Duodenal mucosa (tissue), 2 donors: Measurements from ENCODE around the gene TRABD2A.

Source experiments
- H3K27ac ChIP-seq: one replicate; pipeline ENCODE4 v1.7.0; 2013; ENCODE audit warnings: low read depth, low read length
- H3K27me3 ChIP-seq, 2 donors: one replicate each; pipeline ENCODE4 v1.7.0; 2013; ENCODE audit warnings: low read length in 2 of 2, control low read depth in 1 of 2; ENCODE audit not compliant: insufficient read depth in 2 of 2, control insufficient read depth in 1 of 2
- H3K36me3 ChIP-seq, 2 donors: one replicate each; pipeline ENCODE4 v1.7.0; 2013; ENCODE audit warnings: low read length in 2 of 2, control low read depth in 1 of 2; ENCODE audit not compliant: insufficient read depth in 2 of 2, control insufficient read depth in 1 of 2
- H3K4me1 ChIP-seq, 2 donors: one replicate each; pipeline ENCODE4 v1.7.0; 2013; ENCODE audit warnings: low read length in 2 of 2, control low read depth in 1 of 2; ENCODE audit not compliant: insufficient read depth in 2 of 2, control insufficient read depth in 1 of 2
- H3K4me3 ChIP-seq, 2 donors: one replicate each; pipeline ENCODE4 v1.7.0; 2013; ENCODE audit warnings: low read length in 2 of 2, low read depth in 1 of 2
- H3K9ac ChIP-seq, 2 donors: one replicate each; pipeline ENCODE4 v1.7.0; 2013; ENCODE audit warnings: low read length in 2 of 2, low read depth in 1 of 2
- H3K9me3 ChIP-seq, 2 donors: one replicate each; pipeline ENCODE4 v1.7.0; 2013; ENCODE audit warnings: low read length in 2 of 2, control low read depth in 1 of 2; ENCODE audit not compliant: control insufficient read depth in 1 of 2

Gene TRABD2A

DNA sequence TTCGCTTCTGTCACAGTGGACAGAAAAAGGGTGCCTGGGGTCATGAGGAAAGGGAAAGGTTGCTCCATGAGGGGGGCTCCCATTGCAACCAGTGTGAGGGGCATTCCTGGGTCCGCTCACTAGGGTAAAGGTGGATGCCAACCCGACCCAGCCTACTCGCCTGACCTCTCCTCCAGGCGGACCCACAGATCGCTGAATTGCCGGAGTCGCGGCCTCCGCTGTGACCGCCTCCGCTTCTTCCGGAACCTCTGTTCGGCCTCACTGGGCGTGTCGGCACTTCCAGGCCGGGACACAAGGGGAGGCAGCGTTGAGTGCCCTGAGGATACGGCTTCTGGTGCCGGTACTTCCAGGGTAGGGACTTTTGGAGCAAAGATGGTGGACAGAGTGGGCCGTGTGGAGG lies 57.1 kb downstream of the TRABD2A start:
- Histone ChIP-seq H3K4me1 (no peaks in the 10 kb centered on the region), H3K4me3 (no peak overlapping the region), H3K27me3 (no peaks in the 10 kb centered on the region), H3K27ac (no peak overlapping the region), H3K36me3 (no peaks in the 10 kb centered on the region), H3K9me3 (no peaks in the 10 kb centered on the region), H3K9ac (no peak overlapping the region)

DNA sequence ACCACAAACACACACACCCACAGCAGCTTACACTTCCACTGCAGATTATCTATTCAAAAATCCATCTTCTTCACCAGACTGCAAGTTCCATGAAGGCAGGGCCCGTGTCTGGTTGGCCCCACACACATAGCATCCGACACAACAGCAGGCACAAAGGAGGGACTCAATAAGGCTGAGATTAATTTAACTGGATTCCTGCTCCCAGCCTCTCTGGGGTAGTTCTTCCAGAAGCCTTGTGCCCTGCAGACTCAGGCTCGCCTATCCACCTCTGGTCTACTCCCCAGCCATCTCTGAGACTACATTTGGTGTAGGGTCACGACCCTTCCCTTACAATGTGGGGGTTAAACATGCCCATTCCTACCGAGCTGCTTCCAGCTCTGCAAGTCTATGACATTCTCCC lies 57.7 kb downstream of the TRABD2A start:
- Histone ChIP-seq H3K4me1 (no peaks in the 10 kb centered on the region), H3K36me3 (no peaks in the 10 kb centered on the region), H3K27ac (no peak overlapping the region), H3K9me3 (no peaks in the 10 kb centered on the region), H3K27me3 (no peaks in the 10 kb centered on the region), H3K4me3 (no peak overlapping the region), H3K9ac (no peak overlapping the region)

DNA sequence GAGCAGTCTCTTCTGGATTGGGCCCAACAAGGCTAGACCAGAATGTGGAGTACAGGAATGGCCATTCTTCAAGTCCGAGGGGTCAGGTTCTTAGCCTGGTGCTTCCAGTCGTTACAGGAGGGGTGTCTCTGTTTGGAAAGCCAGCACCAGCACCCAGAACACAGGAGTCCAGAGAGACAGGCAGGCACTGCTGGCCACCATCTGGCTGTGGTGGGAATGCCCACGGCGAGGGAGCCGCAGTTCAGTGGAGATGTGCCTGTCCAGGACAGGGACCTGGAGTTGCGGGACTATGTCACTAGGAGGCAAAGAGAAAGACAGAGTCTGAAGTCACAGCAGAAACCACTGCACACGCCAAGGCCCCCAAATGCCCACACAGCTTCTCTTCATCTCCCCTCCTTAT lies 59.1 kb downstream of the TRABD2A start:
- Histone ChIP-seq H3K27ac (no peak overlapping the region), H3K9ac (no peak overlapping the region), H3K36me3 (no peaks in the 10 kb centered on the region), H3K9me3 (no peaks in the 10 kb centered on the region), H3K4me3 (no peak overlapping the region), H3K27me3 (no peaks in the 10 kb centered on the region), H3K4me1 (no peaks in the 10 kb centered on the region)

DNA sequence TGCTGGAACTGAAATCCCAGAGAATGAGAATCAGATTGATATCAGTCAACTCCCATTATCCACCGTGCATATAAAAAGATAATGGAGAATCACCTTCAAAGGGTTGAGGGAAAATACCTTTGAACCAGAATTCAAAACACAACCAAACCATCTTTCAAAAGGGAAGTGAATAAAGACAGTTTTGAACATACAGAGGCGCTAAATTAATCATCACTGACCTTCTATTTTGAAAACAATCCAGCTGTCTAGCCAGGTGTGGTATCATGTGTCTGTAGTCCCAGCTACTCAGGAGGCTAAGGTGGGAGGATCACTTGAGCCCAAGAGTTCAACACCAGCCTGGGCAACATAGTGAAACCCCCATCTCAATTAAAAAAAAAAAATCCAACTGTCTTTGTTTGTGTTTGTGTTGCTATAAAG lies 63.6 kb downstream of the TRABD2A start:
- Histone ChIP-seq H3K9ac (no peak overlapping the region), H3K27me3 (no peaks in the 10 kb centered on the region), H3K4me1 (no peaks in the 10 kb centered on the region), H3K9me3 (no peaks in the 10 kb centered on the region), H3K27ac (no peak overlapping the region), H3K36me3 (no peaks in the 10 kb centered on the region), H3K4me3 (no peak overlapping the region)

DNA sequence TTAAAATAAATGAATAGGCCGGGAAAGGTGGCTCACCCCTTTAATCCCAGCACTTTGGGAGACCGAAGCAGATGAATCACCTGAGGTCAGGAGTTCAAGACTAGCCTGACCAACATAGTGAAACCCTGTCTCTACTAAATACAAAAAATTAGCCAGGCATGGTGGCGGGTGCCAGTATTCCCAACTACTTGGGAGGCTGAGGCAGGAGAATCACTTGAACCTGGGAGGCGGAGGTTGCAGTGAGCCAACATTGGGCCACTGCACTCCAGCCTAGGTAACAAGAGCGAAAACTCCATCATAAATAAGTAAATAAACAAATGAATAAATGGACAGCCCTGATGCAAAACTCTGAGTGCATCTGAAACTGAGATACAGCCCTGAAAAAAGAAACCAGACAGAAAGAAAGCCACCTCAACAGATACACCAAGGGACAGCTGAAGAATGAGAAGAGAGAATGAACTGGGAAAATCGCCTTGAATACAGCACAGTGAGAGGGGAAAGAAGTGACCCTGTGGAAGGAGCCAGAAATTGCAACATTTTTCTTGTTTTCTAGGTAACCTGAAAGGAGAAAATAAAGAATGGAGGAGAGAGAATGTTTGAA lies 64.4 kb downstream of the TRABD2A start:
- Histone ChIP-seq H3K27ac (no peak overlapping the region), H3K4me1 (no peaks in the 10 kb centered on the region), H3K27me3 (no peaks in the 10 kb centered on the region), H3K36me3 (no peaks in the 10 kb centered on the region), H3K4me3 (no peak overlapping the region), H3K9me3 (no peaks in the 10 kb centered on the region), H3K9ac (no peak overlapping the region)

DNA sequence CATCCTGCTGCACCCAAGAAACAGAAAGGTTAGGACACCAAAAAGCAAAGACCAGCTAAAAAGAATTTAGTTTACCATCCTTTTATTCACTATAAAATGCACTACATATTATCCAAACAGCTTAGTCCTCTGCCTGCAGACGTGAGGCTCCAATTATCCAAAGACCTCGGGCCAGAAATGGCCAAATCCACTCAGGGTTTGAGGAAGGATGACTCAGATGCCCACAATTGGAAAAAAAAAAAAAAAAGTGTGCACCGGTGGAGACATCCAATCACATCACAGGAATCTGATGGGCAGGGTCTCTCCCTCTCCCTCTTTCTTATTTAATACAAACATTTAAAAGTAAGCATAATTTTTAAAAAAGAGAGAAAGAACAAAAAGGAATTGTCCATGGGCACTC lies 65.7 kb downstream of the TRABD2A start:
- no peaks in the 10 kb centered on the region for H3K4me1 ChIP-seq

DNA sequence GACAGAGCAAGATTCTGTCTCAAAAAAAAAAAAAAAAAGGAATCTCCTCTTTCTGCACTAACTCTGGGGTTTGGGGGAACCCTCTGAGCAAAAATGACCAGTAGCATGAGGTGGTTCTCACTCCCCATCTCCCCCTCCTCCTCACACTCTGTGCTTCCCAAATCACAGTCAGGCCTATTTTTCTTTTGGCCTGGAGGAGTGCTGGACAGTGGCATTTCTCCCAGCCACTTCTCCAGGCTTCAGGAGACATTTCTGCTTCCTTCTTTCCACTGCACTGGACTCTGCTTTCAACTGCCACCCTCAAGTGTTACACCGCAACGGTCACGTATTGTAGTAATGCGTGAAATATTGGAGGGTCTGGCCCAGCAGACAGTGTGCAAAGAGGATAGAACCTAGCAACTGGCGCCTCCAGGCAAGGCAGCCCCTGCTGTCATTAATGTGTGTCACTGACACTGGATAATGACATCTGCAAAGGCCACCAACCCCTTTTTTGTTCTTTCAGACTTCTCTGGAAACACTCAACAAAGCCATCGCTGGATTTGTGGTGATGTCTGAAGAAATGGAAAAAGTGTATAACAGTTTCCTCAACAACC lies 68.9 kb downstream of the TRABD2A start:
- no peak overlapping the region for H3K9ac ChIP-seq
- no peaks in the 10 kb centered on the region for H3K36me3 ChIP-seq
- no peaks in the 10 kb centered on the region for H3K9me3 ChIP-seq
- no peak overlapping the region for H3K27ac ChIP-seq
- H3K27me3 ChIP-seq = no peaks in the 10 kb centered on the region
- peaks cover 0 to 6% of the 10 kb centered on the region in 2 donors for H3K4me1 ChIP-seq
- H3K4me3 ChIP-seq = no peak overlapping the region

More for the DNA sequence above, 65.7 kb downstream of the TRABD2A start:
- no peak overlapping the region for H3K27ac ChIP-seq
- no peaks in the 10 kb centered on the region for H3K36me3 ChIP-seq
- H3K9ac ChIP-seq = no peak overlapping the region
- H3K27me3 ChIP-seq = no peaks in the 10 kb centered on the region
- H3K9me3 ChIP-seq = no peaks in the 10 kb centered on the region
- no peak overlapping the region for H3K4me3 ChIP-seq

DNA sequence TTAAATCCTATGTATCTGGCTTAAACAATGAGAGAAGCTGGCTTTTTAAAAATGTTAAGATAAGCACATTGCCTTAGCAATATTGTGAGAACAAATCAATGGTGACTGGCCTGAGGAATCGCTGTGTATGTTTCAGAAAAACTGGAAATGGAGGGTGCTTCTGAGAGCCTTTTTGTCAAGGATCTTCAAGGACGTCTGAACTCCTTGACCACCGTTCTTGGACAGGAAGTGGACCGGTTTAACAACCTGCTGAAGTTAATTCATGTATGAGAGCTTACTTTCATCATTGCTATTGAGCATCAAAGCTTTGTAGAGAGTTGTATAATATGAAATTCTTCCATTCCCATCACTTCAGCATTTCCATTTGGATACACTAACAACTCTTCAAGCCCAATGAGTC lies 72.6 kb downstream of the TRABD2A start:
- no peak overlapping the region for H3K9ac ChIP-seq
- H3K27ac ChIP-seq = no peak overlapping the region
- H3K36me3 ChIP-seq = no peaks in the 10 kb centered on the region
- H3K9me3 ChIP-seq = no peaks in the 10 kb centered on the region
- H3K4me3 ChIP-seq = no peak overlapping the region
- H3K27me3 ChIP-seq = no peaks in the 10 kb centered on the region
- peaks cover 0 to 6% of the 10 kb centered on the region in 2 donors for H3K4me1 ChIP-seq

DNA sequence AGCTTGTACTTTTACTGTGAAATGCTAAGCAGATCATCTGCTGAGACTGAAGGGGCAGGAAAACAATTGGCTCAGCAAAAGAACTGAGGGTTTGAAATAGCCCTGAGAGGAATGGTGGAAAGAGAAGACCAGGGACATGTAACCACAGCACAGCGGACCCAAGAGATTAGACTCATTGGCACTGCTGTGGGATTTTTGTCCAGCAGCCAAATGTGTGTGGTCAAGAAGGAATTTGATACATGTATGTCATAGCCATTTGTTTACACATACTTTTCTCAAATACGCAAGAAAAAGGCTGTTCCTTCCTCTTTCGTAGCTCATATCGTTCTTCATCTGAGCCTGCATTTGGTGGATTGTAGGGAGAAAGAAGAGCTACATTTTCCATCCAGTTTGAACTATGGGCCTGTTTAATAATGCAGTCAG lies 73.8 kb downstream of the TRABD2A start:
- Histone ChIP-seq H3K27ac (no peak overlapping the region), H3K9me3 (peaks cover 0 to 1% of the 10 kb centered on the region in 2 donors), H3K4me3 (no peak overlapping the region)

DNA sequence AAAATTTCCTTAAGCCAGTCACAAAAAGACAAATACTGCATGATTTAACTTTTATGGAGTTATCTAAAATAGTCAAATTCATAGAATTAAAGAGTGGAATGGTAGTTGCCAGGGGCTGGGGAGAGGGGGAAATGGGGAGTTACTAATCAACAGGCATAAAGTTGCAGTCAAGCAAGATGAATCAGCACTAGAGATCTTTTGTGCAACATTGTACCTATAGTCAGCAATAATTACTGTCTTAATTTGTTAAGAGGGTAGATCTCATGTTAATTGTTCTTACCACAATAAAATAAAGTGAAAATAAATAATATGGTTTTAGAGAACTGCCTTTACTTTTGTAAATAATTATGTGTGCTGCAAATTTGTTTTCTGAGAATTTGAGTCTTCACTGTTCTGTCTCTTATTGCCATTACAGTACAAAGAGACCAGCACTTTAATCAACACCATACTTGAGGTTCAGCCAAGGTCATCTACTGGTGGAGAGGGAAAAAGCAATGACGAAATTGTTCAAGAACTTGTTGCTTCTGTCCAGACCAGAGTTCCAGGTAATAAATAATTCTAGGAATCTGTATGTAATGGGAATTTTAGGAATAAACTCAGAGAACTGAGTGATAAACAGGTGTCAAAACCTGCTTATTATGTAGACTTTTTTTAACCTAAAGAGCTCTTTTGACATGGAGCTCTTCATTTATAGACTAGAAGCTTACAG lies 75.5 kb downstream of the TRABD2A start:
- H3K4me3 ChIP-seq = no peak overlapping the region
- no peaks in the 10 kb centered on the region for H3K36me3 ChIP-seq
- H3K27me3 ChIP-seq = no peaks in the 10 kb centered on the region
- H3K27ac ChIP-seq = no peak overlapping the region
- H3K9me3 ChIP-seq = peaks cover 0 to 2% of the 10 kb centered on the region in 2 donors
- no peak overlapping the region for H3K9ac ChIP-seq
- peaks cover 0 to 6% of the 10 kb centered on the region in 2 donors for H3K4me1 ChIP-seq

More for the DNA sequence above, 73.8 kb downstream of the TRABD2A start:
- no peaks in the 10 kb centered on the region for H3K36me3 ChIP-seq
- H3K27me3 ChIP-seq = no peaks in the 10 kb centered on the region
- H3K4me1 ChIP-seq = peaks cover 0 to 6% of the 10 kb centered on the region in 2 donors
- H3K9ac ChIP-seq = no peak overlapping the region
